Kidney (tissue), 14 donors: Measurements from ENCODE around the gene PRICKLE1. TPM values are rescaled to one million over a fixed set of nuclear protein-coding genes. Genes with fewer than 3 reads are reported as not detected.

Experiments
- DNase-seq, 5 donors: peaks; one replicate each; pipeline ENCODE4 v3.0.0-alpha.2; 2013 to 2020
- FAIRE-seq: peaks from 2 replicates; lab custom pipeline; 2012; peaks lifted over from hg19 to GRCh38; lab: Jason Lieb, UNC
- H3K27ac ChIP-seq, 2 donors: one replicate each; pipeline ENCODE4 v1.7.0; 2013; ENCODE audit warnings: low read depth in 2 of 2, low read length in 2 of 2, inconsistent platforms in 1 of 2
- H3K27me3 ChIP-seq: one replicate; pipeline ENCODE4 v1.7.1; 2013; ENCODE audit warnings: low read length, inconsistent platforms; ENCODE audit not compliant: control insufficient read depth, insufficient read depth
- H3K36me3 ChIP-seq, 3 donors: one replicate each; pipeline versions ENCODE4 v1.7.0 to v1.7.1; 2013; ENCODE audit warnings: low read length in 3 of 3, control low read depth in 1 of 3, inconsistent platforms in 1 of 3; ENCODE audit not compliant: insufficient read depth in 3 of 3, control insufficient read depth in 2 of 3
- H3K4me1 ChIP-seq, 3 donors: one replicate each; pipeline versions ENCODE4 v1.7.0 to v1.7.1; 2013; ENCODE audit warnings: low read length in 3 of 3, inconsistent platforms in 1 of 3, low read depth in 1 of 3; ENCODE audit not compliant: control insufficient read depth in 2 of 3, insufficient read depth in 2 of 3
- H3K4me3 ChIP-seq, 3 donors: one replicate each; pipeline versions ENCODE4 v1.7.0 to v1.8.1; 2013; ENCODE audit warnings: low read length in 3 of 3, control low read depth in 1 of 3, inconsistent platforms in 1 of 3
- H3K9ac ChIP-seq, 3 donors: one replicate each; pipeline versions ENCODE4 v1.7.0 to v1.7.1; 2013; ENCODE audit warnings: low read length in 3 of 3, control low read depth in 1 of 3, inconsistent platforms in 1 of 3
- H3K9me3 ChIP-seq, 3 donors: one replicate each; pipeline versions ENCODE4 v1.7.0 to v1.7.1; 2013; ENCODE audit warnings: low read length in 3 of 3, control low read depth in 1 of 3, inconsistent platforms in 1 of 3; ENCODE audit not compliant: control insufficient read depth in 2 of 3, insufficient read depth in 1 of 3
- CTCF ChIP-seq: IDR thresholded peaks from 3 replicates; pipeline ENCODE4 v1.5.1; 2012; ENCODE audit warnings: mild to moderate bottlenecking, moderate library complexity, borderline replicate concordance; ENCODE audit not compliant: insufficient read depth; ENCODE audit errors: extremely low read depth
- intact Hi-C: fragments of 100-400 bp; cut with DNase I; formaldehyde crosslinking; loops from one replicate; pipeline ENCODE4 v1.11.1; 2022
- polyA plus RNA-seq: library from polyadenylated mRNA; stranded (reverse); fragments of 350-450 nt; fragmentation: Illumina TruSeq; extraction: RNeasy Lipid Tissue Mini Kit (QIAGEN cat#74804); gene quantifications from one replicate; pipeline ENCODE4 v1.2.3, GENCODE V29; 2014; ENCODE audit warnings: low read depth, low replicate concordance; ENCODE audit not compliant: insufficient read depth
- total RNA-seq: library from RNA; stranded (reverse); fragmentation: NEBNext Ultra II Directional; extraction: Animal tissue kit (Norgen Biotek cat#: 25700); gene quantifications from one replicate; pipeline ENCODE4 v1.2.1, GENCODE V29; 2021
- donor health status: control.
- donor health status: control.
- donor health status: control.
- donor health status: control.
- donor health status: control.
- donor health status: DM: yes; HTN: yes; CAD: no.
- donor health status: Normal renal cell carcinoma (clear cell type).

Gene PRICKLE1
- total and polyA plus RNA-seq, 2 donors from 2014 or later: 3.9 to 21.7 TPM

GRCh38 chr12:42557586-42558172 is 31.9 kb downstream of the PRICKLE1 start:
- FAIRE-seq (no peak), DNase-seq (no peak)
- no peak for TF ChIP-seq CTCF
- H3K4me1 ChIP-seq: no peaks in the 10 kb centered on the region
- H3K27ac ChIP-seq: no peak overlapping the region
- intact Hi-C loops: no loop called here
- H3K27me3 ChIP-seq: no peaks in the 10 kb centered on the region
- no peaks in the 10 kb centered on the region for H3K36me3 ChIP-seq
- H3K4me3 ChIP-seq: no peak overlapping the region
- no peak overlapping the region for H3K9ac ChIP-seq
- no peaks in the 10 kb centered on the region for H3K9me3 ChIP-seq

- no peaks in the 10 kb centered on the region for H3K4me1 ChIP-seq
- no peaks in the 10 kb centered on the region for H3K27me3 ChIP-seq
- H3K36me3 ChIP-seq: no peaks in the 10 kb centered on the region
- no peak for TF ChIP-seq CTCF
- H3K4me3 ChIP-seq: no peak overlapping the region
- H3K9me3 ChIP-seq: no peaks in the 10 kb centered on the region
- DNase-seq (no peak), FAIRE-seq (no peak)
- intact Hi-C loops: no loop called here
- H3K9ac ChIP-seq: no peak overlapping the region
- no peak overlapping the region for H3K27ac ChIP-seq
Observed at GRCh38 chr12:42556917-42557316, 32.6 kb downstream of the PRICKLE1 start.

- Histone ChIP-seq H3K9ac (no peak overlapping the region), H3K4me1 (no peaks in the 10 kb centered on the region), H3K36me3 (no peaks in the 10 kb centered on the region), H3K27me3 (no peaks in the 10 kb centered on the region), H3K4me3 (no peak overlapping the region), H3K9me3 (no peaks in the 10 kb centered on the region), H3K27ac (no peak overlapping the region)
- intact Hi-C loops: no loop called here
- DNase-seq: no peak
- FAIRE-seq: no peak
- no peak for TF ChIP-seq CTCF
Observed at GRCh38 chr12:42552822-42553221, 36.7 kb downstream of the PRICKLE1 start.

- TF ChIP-seq CTCF: no peak
- intact Hi-C loops: no loop called here
- Histone ChIP-seq H3K4me3 (no peak overlapping the region), H3K27ac (no peak overlapping the region), H3K9ac (no peak overlapping the region), H3K4me1 (no peaks in the 10 kb centered on the region), H3K9me3 (no peaks in the 10 kb centered on the region), H3K27me3 (no peaks in the 10 kb centered on the region), H3K36me3 (no peaks in the 10 kb centered on the region)
- no peak for FAIRE-seq
- no peak for DNase-seq
Observed at GRCh38 chr12:42550800-42551199, 38.7 kb downstream of the PRICKLE1 start.
